ENCODE results near the gene PRR12.

The PRR12 gene, protein sequence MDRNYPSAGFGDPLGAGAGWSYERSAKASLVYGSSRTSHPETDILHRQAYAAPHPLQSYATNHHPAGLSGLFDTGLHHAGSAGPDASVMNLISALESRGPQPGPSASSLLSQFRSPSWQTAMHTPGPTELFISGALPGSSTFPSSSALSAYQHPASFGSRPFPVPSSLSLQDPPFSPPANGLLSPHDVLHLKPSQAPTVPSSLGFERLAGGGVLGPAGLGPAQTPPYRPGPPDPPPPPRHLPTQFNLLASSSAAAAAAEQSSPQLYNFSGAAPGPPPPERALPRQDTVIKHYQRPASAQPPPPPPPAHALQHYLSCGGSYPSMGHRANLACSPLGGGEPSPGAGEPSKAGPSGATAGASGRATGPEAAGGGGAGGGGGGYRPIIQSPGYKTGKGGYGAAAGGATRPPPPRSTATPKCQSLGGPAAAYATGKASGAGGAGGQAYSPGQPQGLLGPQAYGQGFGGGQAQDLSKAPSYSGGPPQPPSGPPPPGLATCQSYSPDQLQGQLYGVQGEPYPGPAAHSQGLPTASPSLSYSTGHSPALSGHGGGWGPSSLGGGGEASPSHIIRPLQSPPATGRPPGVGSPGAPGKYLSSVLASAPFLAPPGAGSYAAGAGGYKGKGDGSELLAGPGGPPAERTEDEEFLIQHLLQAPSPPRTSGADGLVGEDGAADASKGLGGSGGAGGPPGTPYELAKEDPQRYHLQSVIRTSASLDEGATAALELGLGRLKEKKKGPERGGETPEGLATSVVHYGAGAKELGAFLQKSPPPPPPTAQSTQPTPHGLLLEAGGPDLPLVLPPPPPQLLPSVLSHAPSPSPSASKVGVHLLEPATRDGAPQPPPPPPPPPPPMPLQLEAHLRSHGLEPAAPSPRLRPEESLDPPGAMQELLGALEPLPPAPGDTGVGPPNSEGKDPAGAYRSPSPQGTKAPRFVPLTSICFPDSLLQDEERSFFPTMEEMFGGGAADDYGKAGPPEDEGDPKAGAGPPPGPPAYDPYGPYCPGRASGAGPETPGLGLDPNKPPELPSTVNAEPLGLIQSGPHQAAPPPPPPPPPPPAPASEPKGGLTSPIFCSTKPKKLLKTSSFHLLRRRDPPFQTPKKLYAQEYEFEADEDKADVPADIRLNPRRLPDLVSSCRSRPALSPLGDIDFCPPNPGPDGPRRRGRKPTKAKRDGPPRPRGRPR (N-terminal part only)

DNA sequence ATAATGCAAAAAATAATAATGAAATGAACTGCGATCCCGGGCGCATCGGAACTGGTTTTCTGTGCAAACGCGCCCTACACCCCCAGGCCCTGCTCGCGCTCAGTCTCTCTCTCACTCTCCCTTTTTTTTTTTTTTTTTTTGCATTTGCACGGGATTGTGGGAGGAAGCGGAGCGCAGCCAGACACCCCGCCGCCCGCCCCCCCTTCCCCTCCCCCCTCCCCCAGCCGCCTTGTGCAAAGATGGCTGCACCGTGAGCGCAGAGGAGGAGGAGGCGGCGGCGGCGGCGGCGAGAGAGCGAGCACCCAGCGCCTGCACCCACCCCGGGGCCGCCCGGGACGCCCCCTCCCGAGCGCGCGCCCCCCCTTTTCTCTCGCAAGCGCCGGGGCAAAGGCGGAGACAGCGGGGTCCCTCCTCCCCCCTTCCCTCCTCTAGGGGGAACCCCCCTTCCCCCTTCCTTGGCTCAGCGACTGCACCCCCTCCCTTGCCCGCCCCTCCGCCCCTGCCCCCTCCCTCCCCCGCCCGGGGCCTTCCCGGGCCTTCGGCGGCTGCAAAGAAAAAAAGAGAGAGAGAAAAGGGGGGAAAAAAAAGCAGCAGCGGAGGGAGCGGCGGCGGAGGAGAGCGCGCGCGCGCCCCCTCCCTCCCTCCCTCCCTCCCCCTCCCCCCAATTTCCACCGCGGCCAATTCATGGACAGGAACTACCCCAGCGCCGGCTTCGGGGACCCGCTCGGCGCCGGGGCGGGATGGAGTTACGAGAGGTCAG, at the start of gene PRR12:
PRR12 (plus strand) TSS at position 212 of the 760 bp plus-strand sequence; CDS start at position 685, 473 bp downstream.
- peak; percentile 64 for DNase-seq (ENCODE audit: low read depth)

DNA sequence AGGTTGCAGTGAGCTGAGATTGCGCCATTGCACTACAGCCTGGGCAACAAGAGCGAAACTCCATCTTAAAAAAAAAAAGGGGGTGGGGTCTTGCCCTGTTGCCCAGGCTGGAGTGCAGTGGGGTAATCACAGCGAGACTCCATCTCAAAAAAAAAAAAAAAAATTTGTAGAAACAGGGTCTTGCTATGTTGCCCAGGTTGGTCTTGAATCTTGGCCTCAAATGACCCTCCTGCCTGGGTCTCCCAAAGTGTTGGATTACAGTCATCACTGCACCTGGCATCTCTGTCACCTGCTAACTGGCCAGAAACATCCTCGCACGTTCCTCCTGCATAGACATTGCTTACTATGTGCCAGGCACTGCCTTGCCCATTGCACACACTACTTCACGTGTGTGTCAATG, 49.1 kb upstream of the PRR12 start:
- no peak for DNase-seq (ENCODE audit: low read depth)

DNA sequence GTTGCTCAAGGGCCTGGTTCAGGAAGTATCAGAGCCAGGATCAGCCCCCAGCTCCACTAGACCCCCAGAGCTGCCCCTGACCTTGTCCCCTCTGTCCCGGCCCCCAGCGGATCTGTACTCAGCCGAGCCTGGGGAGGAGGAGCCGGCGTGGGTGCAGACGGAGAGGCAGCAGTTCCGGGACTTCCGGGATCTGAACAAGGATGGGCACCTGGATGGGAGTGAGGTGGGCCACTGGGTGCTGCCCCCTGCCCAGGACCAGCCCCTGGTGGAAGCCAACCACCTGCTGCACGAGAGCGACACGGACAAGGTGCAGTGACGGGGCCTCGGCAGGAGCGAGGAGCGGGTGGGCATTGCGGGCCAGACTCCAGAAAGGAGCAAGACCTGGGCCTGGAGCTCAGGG, 48.5 kb upstream of the PRR12 start:
- no peak for DNase-seq (ENCODE audit: low read depth)

DNA sequence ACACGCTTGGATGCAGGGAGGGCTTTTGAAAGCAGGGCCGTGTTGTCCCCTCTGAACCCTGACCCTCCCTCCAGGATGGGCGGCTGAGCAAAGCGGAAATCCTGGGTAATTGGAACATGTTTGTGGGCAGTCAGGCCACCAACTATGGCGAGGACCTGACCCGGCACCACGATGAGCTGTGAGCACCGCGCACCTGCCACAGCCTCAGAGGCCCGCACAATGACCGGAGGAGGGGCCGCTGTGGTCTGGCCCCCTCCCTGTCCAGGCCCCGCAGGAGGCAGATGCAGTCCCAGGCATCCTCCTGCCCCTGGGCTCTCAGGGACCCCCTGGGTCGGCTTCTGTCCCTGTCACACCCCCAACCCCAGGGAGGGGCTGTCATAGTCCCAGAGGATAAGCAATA, 48.0 kb upstream of the PRR12 start:
- DNase-seq (ENCODE audit: low read depth), result no peak

DNA sequence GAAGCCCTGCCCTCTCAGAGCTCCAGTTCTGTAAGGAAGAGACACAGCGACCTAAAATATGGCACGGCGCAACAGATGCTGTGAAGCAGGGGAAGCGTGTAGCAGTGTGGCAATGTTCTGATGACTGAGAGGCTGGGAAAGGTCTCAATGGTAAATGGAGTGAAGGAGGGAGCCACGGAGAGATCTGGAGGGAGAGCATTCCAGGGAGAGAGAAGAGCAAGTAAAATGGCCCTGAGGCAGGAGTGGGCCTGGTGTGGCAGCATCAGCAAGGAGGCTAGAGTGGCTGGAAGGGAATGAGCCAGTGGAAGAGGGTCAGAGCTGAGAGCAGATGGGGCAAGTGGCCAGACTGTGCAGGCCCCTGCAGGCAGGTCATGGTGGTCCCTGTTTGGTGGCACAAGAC, 46.8 kb upstream of the PRR12 start:
- DNase-seq (ENCODE audit: low read depth), result no peak

DNA sequence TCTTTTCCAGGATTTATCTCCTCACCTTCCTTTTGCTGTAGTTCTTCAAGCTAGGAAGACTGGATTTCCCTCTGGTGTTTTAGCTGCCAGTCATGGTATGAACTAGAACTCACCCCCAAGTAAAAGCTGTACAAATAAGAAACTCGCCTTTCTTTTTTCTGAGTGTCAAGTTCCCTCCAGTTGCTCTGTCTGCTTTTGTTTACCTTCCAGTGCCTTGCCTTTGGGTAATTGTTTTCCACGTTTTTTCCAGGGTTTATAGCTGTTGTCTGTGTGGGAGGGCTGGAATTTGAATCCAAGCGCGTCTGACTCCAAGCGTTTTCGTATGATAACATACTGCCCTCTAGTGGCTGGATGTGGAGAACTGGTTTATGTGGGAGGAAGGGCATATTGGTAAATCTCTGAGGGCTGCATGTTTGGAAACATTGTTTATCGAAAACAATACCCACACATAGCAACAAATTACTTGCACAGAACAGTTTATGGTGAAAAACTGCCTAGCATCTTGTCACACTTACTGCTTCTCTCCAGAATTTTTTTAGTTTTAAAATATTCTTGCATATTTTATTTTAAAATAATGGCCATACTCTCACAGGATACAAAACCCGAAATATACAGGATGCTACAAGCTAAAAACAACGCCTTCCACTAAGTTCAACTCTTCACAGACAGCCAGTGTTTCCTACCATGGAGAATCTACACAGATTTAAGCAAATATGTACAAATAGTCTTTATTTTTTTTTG, 44.0 kb upstream of the PRR12 start:
- DNase-seq (ENCODE audit: low read depth), result no peak

- no peak for DNase-seq (ENCODE audit: low read depth)
Observed at GRCh38 chr19:49549045-49549444, 41.9 kb upstream of the PRR12 start.

- DNase-seq (ENCODE audit: low read depth), result no peak
Observed at GRCh38 chr19:49551531-49551930, 39.5 kb upstream of the PRR12 start.

GRCh38 chr19:49552749-49553148, 38.2 kb upstream of the PRR12 start:
- DNase-seq (ENCODE audit: low read depth), result no peak

GRCh38 chr19:49553451-49554271, 37.3 kb upstream of the PRR12 start:
- no peak for DNase-seq (ENCODE audit: low read depth)

DNA sequence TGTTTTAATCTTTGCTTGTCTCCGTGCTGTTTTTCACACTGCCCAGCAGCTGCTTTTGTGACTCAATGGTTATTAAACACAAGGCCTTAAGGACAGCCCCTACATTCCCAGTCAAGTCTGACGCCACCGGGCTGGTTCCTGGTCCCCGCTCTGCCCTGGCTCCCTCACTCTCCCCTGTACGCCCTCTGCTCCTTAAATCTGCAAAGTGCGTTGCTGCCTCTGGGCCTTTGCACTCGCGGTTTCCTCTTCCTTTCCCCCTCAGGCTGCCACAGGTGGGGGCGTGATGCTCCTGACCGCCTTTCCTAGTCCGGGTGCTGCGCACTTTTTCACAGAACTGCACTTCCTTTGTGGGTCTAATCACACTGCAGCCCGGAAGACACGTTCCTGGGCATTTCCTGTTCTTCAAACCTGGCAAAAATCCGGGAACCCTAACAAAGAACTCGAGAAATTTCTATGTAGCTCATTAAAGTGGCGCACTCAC, 36.2 kb upstream of the PRR12 start:
- no peak for DNase-seq (ENCODE audit: low read depth)

- DNase-seq (ENCODE audit: low read depth), result peak; percentile 77
Observed at GRCh38 chr19:49555600-49556411, 35.2 kb upstream of the PRR12 start.

DNA sequence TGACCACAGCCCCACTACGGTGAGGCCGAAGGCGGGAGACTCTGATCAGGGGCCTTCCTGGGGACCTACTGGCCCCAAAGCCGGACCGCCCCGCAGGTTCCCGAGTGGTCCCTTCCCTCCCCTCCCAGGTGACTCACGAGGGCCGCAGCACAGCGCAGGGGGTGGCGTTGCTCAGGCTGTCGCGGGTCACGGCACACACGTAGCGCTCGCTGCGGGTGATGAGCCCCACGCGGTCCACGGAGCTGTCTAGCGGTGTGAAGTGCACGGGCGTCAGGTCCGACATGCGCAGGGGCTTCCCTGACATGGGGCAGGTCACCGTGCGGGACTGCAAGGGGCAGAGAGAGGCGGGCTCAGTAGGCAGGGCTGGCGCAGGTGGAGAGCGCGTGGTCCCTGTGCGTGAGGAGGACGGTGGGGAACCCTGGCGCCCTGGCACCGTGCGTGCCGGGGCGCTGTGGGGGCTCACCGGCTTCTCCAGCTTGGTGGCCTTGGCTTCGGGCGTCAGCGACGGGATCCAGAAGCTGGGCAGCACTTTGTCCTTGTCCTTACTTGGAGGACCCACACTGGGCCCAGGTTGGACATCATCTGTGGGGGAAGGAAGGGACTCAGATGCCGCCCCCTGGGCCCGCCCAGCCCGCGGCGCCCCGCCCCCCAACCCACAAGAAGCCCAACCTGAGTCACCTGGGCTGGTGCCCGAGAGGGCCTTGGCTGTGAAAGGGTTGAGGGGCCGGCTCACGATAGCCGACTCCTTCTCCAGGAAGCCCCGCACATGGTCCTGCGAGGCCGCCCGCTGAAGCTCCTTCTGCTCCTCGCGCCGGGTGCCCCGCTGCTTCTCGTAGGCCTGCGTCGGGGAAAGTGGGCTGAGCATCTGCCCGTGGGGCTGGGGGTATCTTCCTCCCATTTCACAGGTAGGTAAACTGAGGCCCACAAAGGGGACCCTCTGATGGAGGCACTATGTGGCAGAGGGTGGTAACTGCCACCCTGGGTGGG, 34.3 kb upstream of the PRR12 start:
- DNase-seq (ENCODE audit: low read depth), result peak; percentile 48

DNA sequence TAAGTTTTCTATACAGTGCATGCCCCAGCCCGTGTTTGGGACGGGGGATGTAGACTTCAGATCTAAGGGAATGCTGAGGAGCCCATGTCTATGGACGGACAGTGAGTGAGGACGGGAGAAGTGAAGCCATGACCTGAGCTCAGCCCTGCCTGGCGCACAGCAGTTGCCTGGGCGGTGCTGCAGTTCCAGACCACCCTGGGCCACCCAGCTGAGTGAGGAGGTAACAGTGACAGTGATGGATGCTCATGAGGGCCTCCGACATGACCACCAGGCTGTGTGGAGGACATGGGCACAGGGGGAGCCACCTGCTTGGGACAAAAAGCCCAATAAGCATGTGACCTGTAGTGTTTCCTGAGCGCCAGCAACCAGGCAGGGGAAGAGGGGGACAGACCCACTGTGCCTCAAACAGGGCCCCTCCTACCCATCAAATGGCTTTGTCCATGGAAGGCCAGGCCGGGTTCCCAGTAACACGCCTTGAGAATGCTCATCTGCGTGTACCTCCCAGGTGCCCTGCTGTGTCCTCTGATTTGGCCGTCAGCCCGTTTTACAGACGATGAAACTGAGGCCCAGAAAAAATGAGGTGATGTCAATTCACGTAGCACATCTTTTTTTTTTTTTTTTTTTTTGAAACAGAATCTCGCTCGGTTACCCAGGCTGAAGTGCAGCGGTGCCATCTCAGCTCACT, 33.2 kb upstream of the PRR12 start:
- no peak for DNase-seq (ENCODE audit: low read depth)

DNA sequence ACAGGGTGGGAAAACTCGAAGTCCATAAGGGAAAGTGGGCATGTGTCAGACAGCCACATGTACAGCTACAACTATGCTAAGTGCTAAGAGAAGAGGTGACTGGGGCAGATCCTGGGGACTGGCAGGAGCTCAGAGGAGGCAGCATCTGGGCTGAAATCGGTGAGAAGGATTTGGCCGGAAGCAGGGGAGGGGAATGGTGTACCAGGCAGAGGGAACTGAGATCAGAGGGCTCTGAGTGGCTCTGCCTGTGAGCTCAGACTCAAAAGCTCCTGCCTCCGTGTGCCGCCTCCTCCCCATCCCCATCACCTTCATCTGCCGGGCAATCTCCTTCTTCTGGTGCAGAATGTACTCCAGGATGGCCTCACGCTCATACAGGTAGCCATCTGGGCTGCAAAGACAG, 32.4 kb upstream of the PRR12 start:
- DNase-seq (ENCODE audit: low read depth), result peak; percentile 37

DNA sequence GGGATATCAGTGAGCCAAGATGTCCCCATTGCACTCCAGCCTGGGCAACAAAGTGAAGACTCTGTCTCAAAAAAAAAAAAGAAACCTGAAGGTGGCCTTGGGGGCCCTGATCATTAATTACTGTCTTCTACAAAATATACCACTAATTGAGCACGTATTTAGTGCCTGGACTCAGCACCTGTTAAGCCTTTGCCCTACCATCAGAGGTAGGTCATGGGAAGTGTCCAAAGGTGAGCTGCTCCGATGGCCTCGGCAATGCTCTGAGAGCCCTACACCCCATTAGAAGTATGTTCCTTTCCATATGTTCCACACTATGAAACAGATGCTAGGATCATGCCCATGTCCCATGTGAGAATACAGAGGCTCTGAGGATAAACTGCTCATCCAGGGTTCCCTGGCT, 31.5 kb upstream of the PRR12 start:
- no peak for DNase-seq (ENCODE audit: low read depth)

GRCh38 chr19:49559928-49560327, 31.1 kb upstream of the PRR12 start:
- peak; percentile 17 for DNase-seq (ENCODE audit: low read depth)
